COR-L47 (cell line): ENCODE data around the gene INKA2.

Experiments used
- DNase-seq: peaks from one replicate; lab custom pipeline; 2025; lab: John Stamatoyannopoulos, UW

The INKA2 gene

GRCh38 chr1:111732718-111733117, 6.5 kb downstream of the INKA2 start:
- DNase-seq = no peak

GRCh38 chr1:111731956-111732355, 7.2 kb downstream of the INKA2 start:
- no peak for DNase-seq

- DNase-seq = no peak
Observed at GRCh38 chr1:111730706-111731105, 8.5 kb downstream of the INKA2 start.

GRCh38 chr1:111729946-111730681, 9.1 kb downstream of the INKA2 start:
- no peak for DNase-seq

- DNase-seq = no peak
Observed at GRCh38 chr1:111729271-111729921, 9.8 kb downstream of the INKA2 start.

GRCh38 chr1:111727056-111727455, 12.1 kb downstream of the INKA2 start:
- no peak for DNase-seq

GRCh38 chr1:111725192-111725591, 14.0 kb downstream of the INKA2 start:
- no peak for DNase-seq

- DNase-seq = no peak
Observed at GRCh38 chr1:111723871-111724270, 15.3 kb downstream of the INKA2 start.

GRCh38 chr1:111723091-111723806, 15.9 kb downstream of the INKA2 start:
- DNase-seq = no peak

GRCh38 chr1:111720977-111721786, 18.0 kb downstream of the INKA2 start:
- no peak for DNase-seq

- no peak for DNase-seq
Observed at GRCh38 chr1:111720274-111720976, 18.8 kb downstream of the INKA2 start.

- DNase-seq = no peak
Observed at GRCh38 chr1:111719674-111720132, 19.5 kb downstream of the INKA2 start.

GRCh38 chr1:111719135-111719534, 20.1 kb downstream of the INKA2 start:
- no peak for DNase-seq

- no peak for DNase-seq
Observed at GRCh38 chr1:111717450-111717849, 21.7 kb downstream of the INKA2 start.

GRCh38 chr1:111716333-111716732, 22.9 kb downstream of the INKA2 start:
- no peak for DNase-seq

GRCh38 chr1:111709986-111710385, 29.2 kb downstream of the INKA2 start:
- no peak for DNase-seq

GRCh38 chr1:111707906-111708305, 31.3 kb downstream of the INKA2 start:
- no peak for DNase-seq

- no peak for DNase-seq
Observed at GRCh38 chr1:111706921-111707320, 32.3 kb downstream of the INKA2 start.

GRCh38 chr1:111705841-111706240, 33.4 kb downstream of the INKA2 start:
- no peak for DNase-seq

GRCh38 chr1:111704776-111705175, 34.4 kb downstream of the INKA2 start:
- DNase-seq = no peak

GRCh38 chr1:111704240-111704639, 35.0 kb downstream of the INKA2 start:
- no peak for DNase-seq
